Calu3 (cell line): ENCODE measurements around the gene PSPN. TPM values are rescaled to one million over a fixed set of nuclear protein-coding genes. Genes with fewer than 3 reads are reported as not detected.
"Not testable (repeated sequence)": the region's sequence is repeated elsewhere in the genome, so short reads cannot be mapped to it uniquely, and the experiment has no call there.

Source experiments
- BruUV-seq: library from RNA; stranded (reverse); fragments of 400-500 nt; replicated peaks from 2 replicates; lab custom pipeline; 2021; lab: Mats Ljungman, UMichigan
- CTCF ChIA-PET: fragments of 300-600 bp; sonication (Branson Sonifier 250); formaldehyde crosslinking; loops from one replicate; lab custom pipeline; 2022; ENCODE audit warnings: antibody characterized with exemption; lab: Charles Lee
- DNase-seq: peaks from one replicate; pipeline ENCODE4 v3.0.0; 2022
- H3K27ac Mint-ChIP-seq: one replicate; pipeline ENCODE4 v1.8.0; 2022; ENCODE audit warnings: mixed read lengths; ENCODE audit not compliant: unreplicated experiment
- H3K27me3 Mint-ChIP-seq: one replicate; pipeline ENCODE4 v1.8.0; 2022; ENCODE audit warnings: mixed read lengths; ENCODE audit not compliant: unreplicated experiment
- H3K36me3 Mint-ChIP-seq: one replicate; pipeline ENCODE4 v1.8.0; 2022; ENCODE audit warnings: mild to moderate bottlenecking, moderate library complexity, mixed read lengths; ENCODE audit not compliant: insufficient read depth, unreplicated experiment
- H3K4me1 Mint-ChIP-seq: one replicate; pipeline ENCODE4 v1.8.0; 2022; ENCODE audit warnings: mild to moderate bottlenecking, low read depth, mixed read lengths; ENCODE audit not compliant: unreplicated experiment
- H3K4me3 Mint-ChIP-seq: one replicate; pipeline ENCODE4 v1.8.0; 2022; ENCODE audit warnings: mild to moderate bottlenecking, low read depth, moderate library complexity, mixed read lengths; ENCODE audit not compliant: unreplicated experiment
- H3K9me3 Mint-ChIP-seq: one replicate; pipeline ENCODE4 v1.8.0; 2022; ENCODE audit warnings: low read depth, mixed read lengths; ENCODE audit not compliant: unreplicated experiment
- CTCF ChIP-seq: fragments of 200-600 bp; IDR thresholded peaks from one replicate; pipeline ENCODE4 v1.8.0; 2022; ENCODE audit warnings: antibody characterized with exemption; ENCODE audit not compliant: unreplicated experiment
- intact Hi-C: fragments of 100-400 bp; cut with micrococcal nuclease; formaldehyde crosslinking; loops from one replicate; pipeline ENCODE4 v1.10.0; 2022; ENCODE audit not compliant: unreplicated experiment
- total RNA-seq: library from RNA; stranded (reverse); gene quantifications from 2 replicates; pipeline ENCODE4 v1.2.3, GENCODE V29; 2022

The PSPN gene
- total RNA-seq, 1 experiment from 2014 or later, result 1.7 TPM

GRCh38 chr19:6406401-6406800, 30.7 kb upstream of the PSPN start:
- Mint-ChIP-seq H3K4me1 (no peaks in the 10 kb centered on the region), H3K4me3 (no peak overlapping the region), H3K27me3 (no peaks in the 10 kb centered on the region), H3K27ac (no peak overlapping the region), H3K9me3 (no peaks in the 10 kb centered on the region), H3K36me3 (no peaks in the 10 kb centered on the region)
- BruUV-seq, result no TSS peak
- intact Hi-C loops, result no loop called here
- TF ChIP-seq CTCF, result no peak
- CTCF ChIA-PET, result no interaction called here
- DNase-seq, result no peak

- H3K27me3 Mint-ChIP-seq, result no peaks in the 10 kb centered on the region
- no peaks in the 10 kb centered on the region for H3K36me3 Mint-ChIP-seq
- intact Hi-C loops, result no loop called here
- BruUV-seq, result no TSS peak
- H3K9me3 Mint-ChIP-seq, result no peaks in the 10 kb centered on the region
- CTCF ChIA-PET, result no interaction called here
- no peak overlapping the region for H3K4me3 Mint-ChIP-seq
- no peak for TF ChIP-seq CTCF
- DNase-seq, result no peak
- H3K4me1 Mint-ChIP-seq, result no peaks in the 10 kb centered on the region
- H3K27ac Mint-ChIP-seq, result no peak overlapping the region
Measured at GRCh38 chr19:6402837-6403608, 27.3 kb upstream of the PSPN start.

- no peak overlapping the region for H3K4me3 Mint-ChIP-seq
- H3K9me3 Mint-ChIP-seq, result no peaks in the 10 kb centered on the region
- H3K27me3 Mint-ChIP-seq, result no peaks in the 10 kb centered on the region
- CTCF ChIA-PET, result no interaction called here
- H3K27ac Mint-ChIP-seq, result no peak overlapping the region
- no peak for TF ChIP-seq CTCF
- no peak for DNase-seq
- intact Hi-C loops, result no loop called here
- no TSS peak for BruUV-seq
- H3K4me1 Mint-ChIP-seq, result no peaks in the 10 kb centered on the region
- H3K36me3 Mint-ChIP-seq, result no peaks in the 10 kb centered on the region
Measured at GRCh38 chr19:6402058-6402457, 26.3 kb upstream of the PSPN start.

GRCh38 chr19:6400062-6400944, 24.6 kb upstream of the PSPN start:
- BruUV-seq, result not testable (repeated sequence)

More at GRCh38 chr19:6400062-6400944, 24.6 kb upstream of the PSPN start:
- CTCF ChIA-PET, H3K4me1 Mint-ChIP-seq, H3K27ac Mint-ChIP-seq, DNase-seq, intact Hi-C loops, H3K27me3 Mint-ChIP-seq, H3K4me3 Mint-ChIP-seq, H3K9me3 Mint-ChIP-seq, H3K36me3 Mint-ChIP-seq: not testable (repeated sequence)
